GM21576 (cell line): ENCODE measurements around the gene PRAMEF18.
"Not testable (repeated sequence)": the region's sequence is repeated elsewhere in the genome, so short reads cannot be mapped to it uniquely, and the experiment has no call there.

ENCODE experiments used
- ATAC-seq: cut with Tn5 transposase; IDR thresholded peaks from one replicate; pipeline ENCODE4 v1.9.1; 2021; ENCODE audit warnings: mild to moderate bottlenecking, moderate library complexity; ENCODE audit not compliant: unreplicated experiment

PRAMEF18 gene

DNA sequence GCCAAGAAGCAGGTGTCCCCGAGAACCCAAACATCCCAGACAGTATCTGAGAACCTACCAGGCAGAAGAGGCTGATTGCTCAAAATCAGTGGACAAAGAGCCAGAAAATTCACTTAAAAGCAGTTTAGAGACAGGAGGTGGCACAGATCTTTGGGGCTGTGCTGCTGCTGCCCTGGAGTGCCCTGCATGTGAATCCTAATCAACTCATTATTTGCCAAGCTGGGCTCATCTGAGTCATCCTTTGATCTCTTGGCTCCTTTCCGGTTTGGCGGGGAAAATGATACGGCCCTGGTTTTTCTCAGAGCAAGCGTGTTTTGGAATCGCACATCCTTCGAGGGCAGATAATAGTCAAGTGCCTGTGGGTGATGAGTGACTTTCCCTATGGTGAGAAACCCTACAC is 9.3 kb downstream of the PRAMEF18 start:
- ATAC-seq: not testable (repeated sequence)

- not testable (repeated sequence) for ATAC-seq
Observed at GRCh38 chr1:13208712-13209111, 17.2 kb downstream of the PRAMEF18 start.

GRCh38 chr1:13201309-13201708 is 24.6 kb downstream of the PRAMEF18 start, which contains the start of gene PRAMEF13:
Gene PRAMEF13 (minus strand): TSS chr1:13201409. CDS start chr1:13199589, 1,820 bp downstream.
- ATAC-seq: not testable (repeated sequence)
